B cell (primary cell): Measurements from ENCODE around the gene HES7. TPM values are rescaled to one million over a fixed set of nuclear protein-coding genes. Genes with fewer than 3 reads are reported as not detected.

ENCODE experiments used
- ATAC-seq: fragments of 200-7000 bp; cut with Tn5 transposase; one replicate; pipeline ENCODE4 v1.10.0; 2021; ENCODE audit warnings: low read depth, mild to moderate bottlenecking, moderate number of reproducible peaks, moderate library complexity
- CTCF ChIA-PET: fragments of 350-600 bp; sonication (Branson Sonifier 250); formaldehyde crosslinking; loops from one replicate; lab custom pipeline; 2021; ENCODE audit warnings: antibody characterized with exemption, inconsistent platforms; lab: Charles Lee
- POLR2A ChIA-PET: fragments of 350-600 bp; sonication (Branson Sonifier 250); formaldehyde crosslinking; loops from one replicate; lab custom pipeline; 2021; ENCODE audit warnings: antibody characterized with exemption; lab: Charles Lee
- DNase-seq: peaks from one replicate; pipeline ENCODE4 v3.0.0; 2013
- H2AFZ ChIP-seq: 2 replicates; pipeline ENCODE4 v1.6.1; 2012; ENCODE audit warnings: mild to moderate bottlenecking, low read depth, low read length; ENCODE audit not compliant: insufficient read depth, poor library complexity, severe bottlenecking
- H3K27ac ChIP-seq, 2 donors: 1 replicate in 1 of 2; 2 replicates in 1 of 2; pipeline ENCODE4 v1.5.1; 2012 to 2013; ENCODE audit warnings: low read length in 2 of 2, mild to moderate bottlenecking in 2 of 2, moderate library complexity in 1 of 2
- H3K27me3 ChIP-seq, 4 experiments: fragments of 200-600 bp in 1 of 4; sonication (generic) in 1 of 4; replicated peaks in 1 of 4; 1 replicate in 2 of 4; 2 replicates in 2 of 4; pipeline versions ENCODE4 v1.6.1 to v1.7.0; 2013 to 2016; ENCODE audit warnings: low read length in 3 of 4, mild to moderate bottlenecking in 2 of 4, mixed read lengths in 1 of 4, moderate library complexity in 1 of 4; ENCODE audit not compliant: insufficient read depth in 4 of 4, control insufficient read depth in 3 of 4; ENCODE audit errors: control extremely low read depth in 1 of 4
- H3K36me3 ChIP-seq, 2 experiments: replicated peaks in 1 of 2; 1 replicate in 1 of 2; 2 replicates in 1 of 2; pipeline versions ENCODE4 v1.6.1 to v1.7.1; 2013; ENCODE audit warnings: low read length in 1 of 2; ENCODE audit not compliant: insufficient read depth in 2 of 2, control insufficient read depth in 1 of 2; ENCODE audit errors: control extremely low read depth in 1 of 2, extremely low read depth in 1 of 2
- H3K4me1 ChIP-seq, 2 donors: fragments of 200-600 bp in 1 of 2; sonication (generic) in 1 of 2; 1 replicate in 1 of 2; 2 replicates in 1 of 2; pipeline versions ENCODE4 v1.5.1 to v1.6.1; 2013 to 2017; ENCODE audit warnings: low read length in 2 of 2; ENCODE audit not compliant: control insufficient read depth in 2 of 2, insufficient read depth in 2 of 2
- H3K4me2 ChIP-seq: replicated peaks from 2 replicates; pipeline ENCODE3; 2012; ENCODE audit warnings: mild to moderate bottlenecking, low read depth, low read length; ENCODE audit not compliant: poor library complexity, severe bottlenecking
- H3K4me3 ChIP-seq, 5 experiments: fragments of 200-600 bp in 1 of 5; sonication (generic) in 1 of 5; 1 replicate in 3 of 5; 2 replicates in 2 of 5; pipeline versions ENCODE4 v1.5.1 to v1.7.0; 2011 to 2016; ENCODE audit warnings: low read length in 4 of 5, mild to moderate bottlenecking in 4 of 5, low read depth in 2 of 5, control low read depth in 1 of 5, moderate library complexity in 1 of 5; ENCODE audit not compliant: insufficient read depth in 1 of 5; ENCODE audit errors: control extremely low read depth in 1 of 5, extremely low read depth in 1 of 5
- H3K79me2 ChIP-seq: fragments of 200-600 bp; sonication (generic); one replicate; pipeline ENCODE4 v1.6.0; 2016; ENCODE audit warnings: low read length; ENCODE audit not compliant: control insufficient read depth, insufficient read depth
- H3K9ac ChIP-seq: fragments of 200-600 bp; sonication (generic); 2 replicates; pipeline ENCODE4 v1.6.1; 2017; ENCODE audit warnings: mild to moderate bottlenecking, low read length, moderate library complexity
- H3K9me3 ChIP-seq, 3 donors: one replicate each; pipeline versions ENCODE4 v1.6.1 to v1.7.1; 2013; ENCODE audit warnings: low read length in 2 of 3; ENCODE audit not compliant: control insufficient read depth in 2 of 3, insufficient read depth in 1 of 3; ENCODE audit errors: control extremely low read depth in 1 of 3
- H4K20me1 ChIP-seq: 2 replicates; pipeline ENCODE4 v1.6.0; 2012; ENCODE audit warnings: mild to moderate bottlenecking, low read length; ENCODE audit not compliant: insufficient read depth, control insufficient read depth, poor library complexity, severe bottlenecking
- H3K27ac Mint-ChIP-seq: one replicate; pipeline ENCODE4 v1.8.0; 2021; ENCODE audit warnings: mixed read lengths
- H3K27me3 Mint-ChIP-seq: one replicate; pipeline ENCODE4 v1.8.0; 2021; ENCODE audit warnings: mixed read lengths
- H3K4me1 Mint-ChIP-seq: one replicate; pipeline ENCODE4 v1.8.0; 2021; ENCODE audit warnings: mixed read lengths
- H3K4me3 Mint-ChIP-seq: one replicate; pipeline ENCODE4 v1.8.0; 2021; ENCODE audit warnings: mixed read lengths
- H3K9me3 Mint-ChIP-seq: one replicate; pipeline ENCODE4 v1.8.0; 2022; ENCODE audit warnings: mixed read lengths; ENCODE audit not compliant: insufficient read depth
- CTCF ChIP-seq: fragments of 200-600 bp; IDR thresholded peaks from one replicate; pipeline ENCODE4 v1.8.0; 2022; ENCODE audit warnings: antibody characterized with exemption, mild to moderate bottlenecking
- EZH2 ChIP-seq: IDR thresholded peaks from 2 replicates; pipeline ENCODE4 v1.6.1; 2012; ENCODE audit warnings: borderline replicate concordance, low read depth, mild to moderate bottlenecking, moderate library complexity, low read length; ENCODE audit not compliant: insufficient read depth, poor library complexity, severe bottlenecking
- WGBS: methylation state at CpG from one replicate; pipeline ENCODE4 v1.1.5; 2013; ENCODE audit warnings: missing lambda C conversion rate; ENCODE audit not compliant: insufficient coverage; 5-methylcytosine and 5-hydroxymethylcytosine counted together
- intact Hi-C: fragments of 100-400 bp; cut with micrococcal nuclease; formaldehyde crosslinking; loops from one replicate; pipeline ENCODE4 v1.10.0; 2022
- polyA plus RNA-seq: library from polyadenylated mRNA; depleted of rRNA; stranded (reverse); fragments of >200 nt; gene quantifications from 2 replicates; pipeline ENCODE4 v1.2.3, GENCODE V29; 2012
- total RNA-seq, 2 donors: library from RNA; stranded (reverse); fragments of 120-200 nt in 1 of 2; gene quantifications; 1 replicate in 1 of 2; 2 replicates in 1 of 2; pipeline versions ENCODE4 v1.2.3 to v1.2.4, GENCODE V29; 2013 to 2022

The HES7 gene
- total and polyA plus RNA-seq, 2 donors (not counting 1 experiment from before 2014, with no cell fraction given) = 0.34 TPM; not detected in 1

DNA sequence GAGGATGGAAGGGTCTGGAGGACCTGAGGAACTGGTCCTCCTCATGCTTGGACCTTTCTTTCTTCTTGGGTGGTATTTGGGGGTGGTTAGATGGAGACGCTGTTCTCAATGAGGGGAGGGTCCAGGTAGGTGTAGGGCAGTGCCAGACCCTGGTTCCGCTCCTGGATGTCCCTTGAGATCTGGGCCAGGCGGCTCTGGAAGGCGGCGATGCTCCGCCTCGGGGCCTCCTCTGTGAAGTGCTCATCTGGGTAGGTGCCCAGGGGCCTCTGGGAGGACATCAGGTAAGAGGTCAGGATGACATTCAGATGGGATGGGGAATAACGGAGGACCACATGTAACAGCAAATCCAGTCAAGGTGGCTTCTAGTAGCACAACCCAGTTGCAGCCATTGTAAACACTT lies 27.4 kb downstream of the HES7 start:
- peaks cover 0 to under 1% (median 0%) of the 10 kb centered on the region in 3 donors for H3K9me3 ChIP-seq
- POLR2A ChIA-PET = no interaction called here

DNA sequence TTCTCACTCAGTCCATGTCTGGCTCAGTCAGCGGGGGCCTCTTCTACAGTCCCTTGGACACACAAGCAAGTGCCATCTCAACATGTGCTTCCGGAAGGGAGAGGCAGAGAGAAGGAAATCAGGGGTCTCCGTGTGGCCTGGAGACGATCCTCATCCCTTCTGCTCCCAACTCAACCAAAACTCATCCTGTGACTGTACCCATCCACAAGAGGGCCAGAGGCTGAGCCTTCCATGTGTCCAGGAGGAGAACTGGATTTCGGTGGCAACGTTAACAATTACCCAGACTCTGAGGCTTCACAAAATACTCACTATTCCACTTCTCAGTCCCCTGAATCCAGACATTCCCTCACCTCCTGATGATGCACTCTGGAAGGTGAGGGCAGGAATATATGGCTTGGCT lies 28.5 kb downstream of the HES7 start:
- no peak overlapping the region for H2AFZ ChIP-seq
- ATAC-seq (no peak), DNase-seq (no peak)
- peaks cover 17 to 25% of the 10 kb centered on the region in 2 donors for H3K4me1 ChIP-seq
- 91% methylated on average over 4 of the region's 6 CpGs for WGBS
- no peaks in the 10 kb centered on the region for H3K36me3 ChIP-seq
- Mint-ChIP-seq H3K27me3 (peaks cover 13% of the 10 kb centered on the region), H3K4me3 (no peak overlapping the region), H3K27ac (no peak overlapping the region), H3K4me1 (peaks cover 26% of the 10 kb centered on the region), H3K9me3 (no peaks in the 10 kb centered on the region)
- no peaks in the 10 kb centered on the region for H3K79me2 ChIP-seq
- H3K4me3 ChIP-seq = no peak overlapping the region
- intact Hi-C loops = no loop called here
- ChIA-PET POLR2A (no interaction called here), CTCF (interaction anchor here (1.2 to 9.8 kb wide), 5 partner anchors 15 to 58 kb away, joined by 3 to 165 read pairs (median 62); partner anchors contain the start of gene ALOXE3)
- no peak overlapping the region for H3K27ac ChIP-seq
- TF ChIP-seq EZH2 (no peak), CTCF (no peak)
- H3K9ac ChIP-seq = no peak overlapping the region
- no peaks in the 10 kb centered on the region for H3K27me3 ChIP-seq
- peaks cover 0 to 9% (median 0%) of the 10 kb centered on the region in 3 donors for H3K9me3 ChIP-seq
- H4K20me1 ChIP-seq = no peaks in the 10 kb centered on the region
- no peak overlapping the region for H3K4me2 ChIP-seq

More for the DNA sequence above, 27.4 kb downstream of the HES7 start:
- ATAC-seq = no peak
- no peaks in the 10 kb centered on the region for H3K27me3 ChIP-seq
- no peak for DNase-seq
- H3K4me2 ChIP-seq = no peak overlapping the region
- no peak overlapping the region for H3K9ac ChIP-seq
- no peaks in the 10 kb centered on the region for H3K36me3 ChIP-seq
- Mint-ChIP-seq H3K4me1 (peaks cover 14% of the 10 kb centered on the region), H3K27me3 (peaks cover 13% of the 10 kb centered on the region), H3K27ac (no peak overlapping the region), H3K9me3 (no peaks in the 10 kb centered on the region), H3K4me3 (no peak overlapping the region)
- intact Hi-C loops = no loop called here
- CTCF ChIA-PET = interaction anchor here (0.8 to 1.2 kb wide), 2 partner anchors 14 to 23 kb away, joined by 4 to 5 read pairs; no protein-coding TSS in a partner anchor
- H3K79me2 ChIP-seq = no peaks in the 10 kb centered on the region
- TF ChIP-seq EZH2 = no peak
- no peak for TF ChIP-seq CTCF
- WGBS = 95% methylated on average over 7 of the region's 8 CpGs
- H3K27ac ChIP-seq = no peak overlapping the region
- H3K4me1 ChIP-seq = peaks cover 7 to 13% of the 10 kb centered on the region in 2 donors
- H2AFZ ChIP-seq = no peak overlapping the region
- no peak overlapping the region for H3K4me3 ChIP-seq
- H4K20me1 ChIP-seq = no peaks in the 10 kb centered on the region
